ENCODE measurements around the gene C3orf22.

GRCh38 chr3:126578702-126579101 lies 20.0 kb upstream of the C3orf22 start:
- TF ChIP-seq CTCF (IDR thresholded peaks at IDR 0.05; ENCODE audit: borderline replicate concordance, extremely low read depth, low read length, poor library complexity, severe bottlenecking): no peak
- no peak for TF ChIP-seq EZH2 (IDR thresholded peaks at IDR 0.05; ENCODE audit: borderline replicate concordance, low read depth, low read length, severe bottlenecking)
